Karpas-422 (cell line): Measurements from ENCODE around the gene AP4M1. TPM values are rescaled to one million over a fixed set of nuclear protein-coding genes. Genes with fewer than 3 reads are reported as not detected.

Experiments used
- DNase-seq: peaks from one replicate; pipeline ENCODE4 v3.0.0-alpha.2; 2015
- H2AFZ ChIP-seq: fragments of 200-600 bp; sonication (generic); 2 replicates; pipeline ENCODE4 v1.6.1; 2014; ENCODE audit warnings: antibody characterized with exemption, low read length, mixed read lengths
- H3K27ac ChIP-seq: fragments of 200-600 bp; sonication (generic); 2 replicates; pipeline ENCODE4 v1.5.1; 2014; ENCODE audit warnings: mild to moderate bottlenecking, low read length, moderate library complexity
- H3K27me3 ChIP-seq: fragments of 200-600 bp; sonication (generic); 2 replicates; pipeline ENCODE4 v1.6.1; 2014; ENCODE audit warnings: low read length, mixed read lengths
- H3K36me3 ChIP-seq: fragments of 200-600 bp; sonication (generic); 2 replicates; pipeline ENCODE4 v1.6.1; 2014; ENCODE audit warnings: low read length, mixed read lengths; ENCODE audit not compliant: insufficient read depth
- H3K4me1 ChIP-seq: fragments of 200-600 bp; sonication (generic); 2 replicates; pipeline ENCODE4 v1.6.1; 2014; ENCODE audit warnings: mild to moderate bottlenecking, low read length, mixed read lengths
- H3K4me2 ChIP-seq: fragments of 200-600 bp; sonication (generic); 2 replicates; pipeline ENCODE4 v1.6.1; 2014; ENCODE audit warnings: low read length, low read depth, mild to moderate bottlenecking; ENCODE audit not compliant: poor library complexity, severe bottlenecking
- H3K4me3 ChIP-seq: fragments of 200-600 bp; sonication (generic); 2 replicates; pipeline ENCODE4 v1.5.1; 2014; ENCODE audit warnings: mild to moderate bottlenecking, antibody characterized with exemption, low read length, mixed read lengths
- H3K79me2 ChIP-seq: fragments of 200-600 bp; sonication (generic); 2 replicates; pipeline ENCODE4 v1.6.1; 2014; ENCODE audit warnings: mild to moderate bottlenecking, low read length, mixed read lengths
- H3K9ac ChIP-seq: fragments of 200-600 bp; sonication (generic); 2 replicates; pipeline ENCODE4 v1.6.0; 2014; ENCODE audit warnings: low read length
- H3K9me2 ChIP-seq: fragments of 200-600 bp; sonication (generic), shearing (Covaris generic); replicated peaks from 2 replicates; pipeline ENCODE4 v1.6.0; 2014; ENCODE audit warnings: mild to moderate bottlenecking, low read length, moderate library complexity; ENCODE audit not compliant: insufficient read depth
- H3K9me3 ChIP-seq: fragments of 300-700, 200-600 bp; sonication (generic); 2 replicates; pipeline ENCODE4 v1.6.1; 2014; ENCODE audit warnings: low read length, mixed read lengths
- H4K20me1 ChIP-seq: fragments of 200-600 bp; sonication (generic); 2 replicates; pipeline ENCODE4 v1.6.1; 2014; ENCODE audit warnings: mild to moderate bottlenecking, antibody characterized with exemption, low read length, low read depth; ENCODE audit not compliant: insufficient read depth
- total RNA-seq: library from RNA; depleted of rRNA; stranded (reverse); fragments of >200 nt; shearing (Covaris generic); gene quantifications from 2 replicates; pipeline ENCODE4 v1.2.3, GENCODE V29; 2014; ENCODE audit warnings: low replicate concordance

Gene AP4M1
- total RNA-seq, 1 experiment from 2014 or later: 3.6 TPM

GRCh38 chr7:100107125-100107737 is 5.8 kb downstream of the AP4M1 start:
- DNase-seq: no peak
- Histone ChIP-seq H4K20me1 (no peaks in the 10 kb centered on the region), H3K4me2 (no peak overlapping the region), H3K27ac (no peak overlapping the region), H3K9me3 (no peaks in the 10 kb centered on the region), H3K9me2 (no peaks in the 10 kb centered on the region), H3K9ac (no peak overlapping the region), H3K27me3 (no peaks in the 10 kb centered on the region), H3K4me3 (no peak overlapping the region), H3K36me3 (peaks cover 5% of the 10 kb centered on the region; the same call in 1 of the 2 replicates), H2AFZ (no peak overlapping the region), H3K79me2 (peaks cover 1% of the 10 kb centered on the region; the same call in 1 of the 2 replicates), H3K4me1 (peaks cover 6% of the 10 kb centered on the region)

- H3K4me3 ChIP-seq: no peak overlapping the region
- no peaks in the 10 kb centered on the region for H4K20me1 ChIP-seq
- H3K4me2 ChIP-seq: no peak overlapping the region
- no peaks in the 10 kb centered on the region for H3K9me2 ChIP-seq
- no peaks in the 10 kb centered on the region for H3K27me3 ChIP-seq
- no peak for DNase-seq
- no peak overlapping the region for H3K27ac ChIP-seq
- no peaks in the 10 kb centered on the region for H3K4me1 ChIP-seq
- no peak overlapping the region for H3K9ac ChIP-seq
- H3K9me3 ChIP-seq: no peaks in the 10 kb centered on the region
- no peak overlapping the region for H2AFZ ChIP-seq
- H3K36me3 ChIP-seq: peaks cover 7% of the 10 kb centered on the region; the same call in 1 of the 2 replicates
- no peaks in the 10 kb centered on the region for H3K79me2 ChIP-seq
Measured at GRCh38 chr7:100107890-100108289, 6.4 kb downstream of the AP4M1 start.

GRCh38 chr7:100109521-100110163 is 8.2 kb downstream of the AP4M1 start:
- H3K9ac ChIP-seq: no peak overlapping the region
- no peak overlapping the region for H3K27ac ChIP-seq
- no peaks in the 10 kb centered on the region for H3K4me1 ChIP-seq
- no peaks in the 10 kb centered on the region for H3K9me3 ChIP-seq
- no peak overlapping the region for H3K4me3 ChIP-seq
- H3K4me2 ChIP-seq: no peak overlapping the region
- DNase-seq: no peak
- no peaks in the 10 kb centered on the region for H3K27me3 ChIP-seq
- no peaks in the 10 kb centered on the region for H4K20me1 ChIP-seq
- no peaks in the 10 kb centered on the region for H3K9me2 ChIP-seq
- no peak overlapping the region for H2AFZ ChIP-seq
- H3K36me3 ChIP-seq: peaks cover 7% of the 10 kb centered on the region; the same call in 1 of the 2 replicates
- H3K79me2 ChIP-seq: no peaks in the 10 kb centered on the region

- Histone ChIP-seq H3K27ac (no peak overlapping the region), H3K9me3 (no peaks in the 10 kb centered on the region), H3K9me2 (no peaks in the 10 kb centered on the region), H4K20me1 (no peaks in the 10 kb centered on the region), H3K4me3 (no peak overlapping the region), H3K4me2 (no peak overlapping the region), H2AFZ (no peak overlapping the region), H3K27me3 (no peaks in the 10 kb centered on the region), H3K4me1 (no peaks in the 10 kb centered on the region), H3K9ac (no peak overlapping the region), H3K79me2 (no peaks in the 10 kb centered on the region), H3K36me3 (peaks cover 7% of the 10 kb centered on the region; the same call in 1 of the 2 replicates)
- no peak for DNase-seq
Measured at GRCh38 chr7:100111156-100111555, 9.7 kb downstream of the AP4M1 start.

- Histone ChIP-seq H3K4me3 (no peak overlapping the region), H3K36me3 (peaks cover 7% of the 10 kb centered on the region; the same call in 1 of the 2 replicates), H3K9me2 (no peaks in the 10 kb centered on the region), H3K27me3 (no peaks in the 10 kb centered on the region), H3K9ac (no peak overlapping the region), H2AFZ (no peak overlapping the region), H3K4me1 (no peaks in the 10 kb centered on the region), H3K27ac (no peak overlapping the region), H3K79me2 (no peaks in the 10 kb centered on the region), H4K20me1 (no peaks in the 10 kb centered on the region), H3K9me3 (no peaks in the 10 kb centered on the region), H3K4me2 (no peak overlapping the region)
- no peak for DNase-seq
Measured at GRCh38 chr7:100111914-100112313, 10.5 kb downstream of the AP4M1 start.

- no peak for DNase-seq
- Histone ChIP-seq H3K9me3 (no peaks in the 10 kb centered on the region), H2AFZ (no peak overlapping the region), H3K4me1 (peaks cover 12% of the 10 kb centered on the region), H3K9me2 (no peaks in the 10 kb centered on the region), H4K20me1 (no peaks in the 10 kb centered on the region), H3K4me2 (no peak overlapping the region), H3K79me2 (peaks cover 10% of the 10 kb centered on the region), H3K36me3 (peaks cover 7% of the 10 kb centered on the region; the same call in 1 of the 2 replicates), H3K4me3 (no peak overlapping the region), H3K27ac (no peak overlapping the region), H3K9ac (no peak overlapping the region), H3K27me3 (no peaks in the 10 kb centered on the region)
Measured at GRCh38 chr7:100115026-100115425, 13.6 kb downstream of the AP4M1 start.

GRCh38 chr7:100118388-100119071 is 17.1 kb downstream of the AP4M1 start:
- Histone ChIP-seq H3K36me3 (no peaks in the 10 kb centered on the region), H3K27me3 (no peaks in the 10 kb centered on the region), H3K79me2 (peaks cover 15% of the 10 kb centered on the region), H3K4me3 (peak overlapping the region; percentile 81), H3K4me1 (peaks cover 20% of the 10 kb centered on the region), H3K9me3 (no peaks in the 10 kb centered on the region), H3K27ac (peak overlapping the region; percentile 68), H3K9ac (peak overlapping the region; percentile 82), H3K9me2 (no peaks in the 10 kb centered on the region), H4K20me1 (no peaks in the 10 kb centered on the region), H2AFZ (no peak overlapping the region), H3K4me2 (peak overlapping the region; percentile 92)
- peak; percentile 54 for DNase-seq
